GM23338 (cell line): ENCODE results near the gene MDN1. TPM values are rescaled to one million over a fixed set of nuclear protein-coding genes. Genes with fewer than 3 reads are reported as not detected.

Source experiments
- ATAC-seq: fragments of 200-7000 bp; cut with Tn5 transposase; 3 replicates; pipeline ENCODE4 v1.9.1; 2020
- DNase-seq: peaks from one replicate; pipeline ENCODE4 v3.0.0-alpha.2; 2015; ENCODE audit warnings: low spot score
- H2AFZ ChIP-seq: fragments of 200-600 bp; sonication (generic); 2 replicates; pipeline ENCODE4 v1.8.0; 2016; ENCODE audit warnings: antibody characterized with exemption, mild to moderate bottlenecking, moderate library complexity
- H3F3A ChIP-seq: fragments of 200-600 bp; sonication (generic); replicated peaks from 2 replicates; pipeline ENCODE4 v1.8.0; 2017; ENCODE audit warnings: antibody characterized with exemption, mixed run types, low read depth
- H3K27ac ChIP-seq: fragments of 200-600 bp; sonication (generic); 2 replicates; pipeline ENCODE4 v1.6.1; 2016; ENCODE audit warnings: low read depth
- H3K27me3 ChIP-seq: fragments of 200-600 bp; sonication (generic); 2 replicates; pipeline ENCODE4 v1.8.0; 2016; ENCODE audit warnings: mild to moderate bottlenecking, mixed run types, moderate library complexity; ENCODE audit not compliant: insufficient read depth
- H3K36me3 ChIP-seq: fragments of 200-600 bp; sonication (generic); 2 replicates; pipeline ENCODE4 v1.8.0; 2016; ENCODE audit warnings: mild to moderate bottlenecking; ENCODE audit not compliant: insufficient read depth
- H3K4me1 ChIP-seq: fragments of 200-600 bp; sonication (generic); 2 replicates; pipeline ENCODE4 v1.8.0; 2016; ENCODE audit warnings: mild to moderate bottlenecking, moderate library complexity; ENCODE audit not compliant: insufficient read depth
- H3K4me2 ChIP-seq: fragments of 200-600 bp; sonication (generic); 2 replicates; pipeline ENCODE4 v1.7.1; 2017; ENCODE audit warnings: mixed run types
- H3K4me3 ChIP-seq: fragments of 200-600 bp; sonication (generic); 2 replicates; pipeline ENCODE4 v1.6.1; 2016; ENCODE audit warnings: mixed run types
- H3K79me2 ChIP-seq: fragments of 200-600 bp; sonication (generic); replicated peaks from 2 replicates; pipeline ENCODE4 v1.8.0; 2017; ENCODE audit warnings: mild to moderate bottlenecking; ENCODE audit not compliant: insufficient read depth
- H3K9me2 ChIP-seq: fragments of 200-600 bp; sonication (generic); 2 replicates; pipeline ENCODE4 v1.8.0; 2017; ENCODE audit not compliant: insufficient read depth
- H4K20me1 ChIP-seq: fragments of 200-600 bp; sonication (generic); replicated peaks from 2 replicates; pipeline ENCODE4 v1.8.0; 2017; ENCODE audit warnings: mild to moderate bottlenecking; ENCODE audit not compliant: insufficient read depth
- H3K27ac Mint-ChIP-seq: 2 replicates; pipeline ENCODE4 v1.8.0; 2020; ENCODE audit warnings: inconsistent platforms, mild to moderate bottlenecking, moderate library complexity, mixed read lengths
- H3K27me3 Mint-ChIP-seq: 3 replicates; pipeline ENCODE4 v1.8.0; 2022; ENCODE audit warnings: low read depth, mild to moderate bottlenecking, moderate library complexity, mixed read lengths, inconsistent platforms; ENCODE audit not compliant: insufficient read depth, poor library complexity
- H3K36me3 Mint-ChIP-seq: 3 replicates; pipeline ENCODE4 v1.8.0; 2021; ENCODE audit warnings: low read depth, mild to moderate bottlenecking, inconsistent platforms, moderate library complexity, mixed read lengths
- H3K4me1 Mint-ChIP-seq: 3 replicates; pipeline ENCODE4 v1.8.0; 2020; ENCODE audit warnings: mild to moderate bottlenecking, inconsistent platforms, mixed read lengths
- H3K4me3 Mint-ChIP-seq: 3 replicates; pipeline ENCODE4 v1.8.0; 2021; ENCODE audit warnings: moderate library complexity, mild to moderate bottlenecking, inconsistent platforms, mixed read lengths
- H3K9me3 Mint-ChIP-seq: 3 replicates; pipeline ENCODE4 v1.8.0; 2020; ENCODE audit warnings: moderate library complexity, mild to moderate bottlenecking, inconsistent platforms, mixed read lengths
- CTCF ChIP-seq, 2 experiments: fragments of 200-600 bp in 1 of 2; sonication (generic) in 1 of 2; conservative IDR thresholded peaks; 2 replicates each; pipeline versions ENCODE4 v1.5.1 to v1.6.1; 2016 to 2017; ENCODE audit warnings: antibody characterized with exemption in 2 of 2, low read depth in 2 of 2, mild to moderate bottlenecking in 2 of 2, moderate library complexity in 1 of 2
- ETS1 ChIP-seq: IDR thresholded peaks from 2 replicates; pipeline ENCODE4 v1.6.1; 2016; ENCODE audit warnings: antibody characterized with exemption
- EZH2phosphoT487 ChIP-seq: fragments of 200-600 bp; sonication (generic); IDR thresholded peaks from one replicate; pipeline ENCODE4 v1.8.1; 2018; ENCODE audit warnings: antibody characterized with exemption; ENCODE audit not compliant: unreplicated experiment
- POLR2AphosphoS5 ChIP-seq: IDR thresholded peaks from 2 replicates; pipeline ENCODE4 v1.6.1; 2016; ENCODE audit warnings: antibody characterized with exemption, low read depth
- REST ChIP-seq: IDR thresholded peaks from one replicate; pipeline ENCODE4 v1.6.1; 2018; ENCODE audit warnings: antibody characterized with exemption; ENCODE audit not compliant: unreplicated experiment
- STAT1 ChIP-seq: IDR thresholded peaks from one replicate; pipeline ENCODE4 v1.6.1; 2016; ENCODE audit warnings: antibody characterized with exemption; ENCODE audit not compliant: unreplicated experiment
- ZNF114 ChIP-seq: fragments of 250-450 bp; sonication (Bioruptor Pico); IDR thresholded peaks from 2 replicates; pipeline ENCODE4 v1.5.0; 2020; ENCODE audit warnings: mild to moderate bottlenecking, moderate library complexity
- ZNF331 ChIP-seq: fragments of 250-450 bp; sonication (Bioruptor Pico); IDR thresholded peaks from 2 replicates; pipeline ENCODE4 v1.5.0; 2020; ENCODE audit warnings: low read depth, mild to moderate bottlenecking, moderate library complexity
- ZNF462 ChIP-seq: fragments of 250-450 bp; sonication (Bioruptor Pico); IDR thresholded peaks from 2 replicates; pipeline ENCODE4 v1.5.0; 2020; ENCODE audit warnings: mild to moderate bottlenecking, moderate library complexity
- polyA plus RNA-seq: library from polyadenylated mRNA; unstranded; fragments of >200 nt; fragmentation: Nextera tagmentation; extraction: Ambion mirVana; gene quantifications from 2 replicates; pipeline ENCODE4 v1.2.1, GENCODE V29; 2016
- total RNA-seq: library from RNA; depleted of rRNA; stranded (reverse); fragments of >200 nt; shearing (Covaris generic); gene quantifications from 2 replicates; pipeline ENCODE4 v1.2.3, GENCODE V29; 2014

Gene MDN1
- total and polyA plus RNA-seq, 2 experiments from 2014 or later: 165 to 217 TPM

GRCh38 chr6:89858041-89858440, 38.4 kb upstream of the MDN1 start (continued):
- TF ChIP-seq POLR2AphosphoS5 (no peak), EZH2phosphoT487 (no peak), ETS1 (no peak), CTCF (conservative IDR thresholded peaks at IDR 0.05; ENCODE audit: low read depth in 2 of 2) (no peak), STAT1 (no peak)

- Mint-ChIP-seq H3K9me3 (no peaks in the 10 kb centered on the region), H3K27ac (no peak overlapping the region), H3K36me3 (peaks cover 79% of the 10 kb centered on the region), H3K4me3 (no peak overlapping the region), H3K4me1 (no peaks in the 10 kb centered on the region), H3K27me3 (no peaks in the 10 kb centered on the region)
- TF ChIP-seq ZNF331 (CRISPR knock-in tag) (no peak), REST (no peak), ZNF114 (CRISPR knock-in tag) (no peak), ZNF462 (CRISPR knock-in tag) (no peak), STAT1 (no peak), EZH2phosphoT487 (no peak), CTCF (conservative IDR thresholded peaks at IDR 0.05; ENCODE audit: low read depth in 2 of 2) (no peak)
- H3K4me3 ChIP-seq: no peak overlapping the region
- no peak for ATAC-seq
- no peak overlapping the region for H3K27ac ChIP-seq
- no peak overlapping the region for H2AFZ ChIP-seq
- H3K27me3 ChIP-seq: no peaks in the 10 kb centered on the region
- peaks cover 42% of the 10 kb centered on the region for H3K79me2 ChIP-seq
- no peaks in the 10 kb centered on the region for H3K4me1 ChIP-seq
- peaks cover 16% of the 10 kb centered on the region for H4K20me1 ChIP-seq
- no peaks in the 10 kb centered on the region for H3F3A ChIP-seq
- H3K4me2 ChIP-seq: no peak overlapping the region
- H3K9me2 ChIP-seq: no peaks in the 10 kb centered on the region
- DNase-seq: no peak
- peaks cover 39% of the 10 kb centered on the region for H3K36me3 ChIP-seq
These were observed 33.5 kb upstream of the MDN1 start for GRCh38 chr6:89853068-89853467.
